NB4 (cell line): ENCODE data around the gene PCSK7.

Source experiments
- CTCF ChIP-seq: IDR thresholded peaks from one replicate; pipeline ENCODE4 v1.5.1; 2012; ENCODE audit warnings: low read depth, low read length
- MAX ChIP-seq: IDR thresholded peaks from 2 replicates; pipeline ENCODE4 v1.6.1; 2011; ENCODE audit warnings: low read depth, low read length
- MYC ChIP-seq: IDR thresholded peaks from 2 replicates; pipeline ENCODE4 v1.6.1; 2011; ENCODE audit warnings: low read depth, low read length
- POLR2A ChIP-seq: IDR thresholded peaks from 2 replicates; pipeline ENCODE4 v1.6.1; 2011; ENCODE audit warnings: mild to moderate bottlenecking; ENCODE audit not compliant: insufficient read length; ENCODE audit errors: extremely low read depth

GRCh38 chr11:117170210-117170609 is 61.7 kb downstream of the PCSK7 start:
- TF ChIP-seq POLR2A (no peak), CTCF (no peak), MYC (no peak), MAX (no peak)
